HCT116 (cell line): ENCODE data around the gene GRID2. TPM values are rescaled to one million over a fixed set of nuclear protein-coding genes. Genes with fewer than 3 reads are reported as not detected.

Experiments
- ATAC-seq: fragments of 200-7000 bp; cut with Tn5 transposase; 2 replicates; pipeline ENCODE4 v1.9.1; 2020; ENCODE audit warnings: mild to moderate bottlenecking, moderate library complexity
- BruUV-seq: library from RNA; stranded (reverse); fragments of 400-500 nt; replicated peaks from 2 replicates; lab custom pipeline; 2021; lab: Mats Ljungman, UMichigan
- CTCF ChIA-PET: fragments of 300-600 bp; sonication (Branson Sonifier 250); formaldehyde crosslinking; loops from one replicate; lab custom pipeline; 2021; ENCODE audit warnings: antibody characterized with exemption; lab: Charles Lee
- POLR2A ChIA-PET: fragments of 300-600, 350-600 bp; sonication (Branson Sonifier 250); formaldehyde crosslinking; loops from one replicate; lab custom pipeline; 2021; ENCODE audit warnings: antibody characterized with exemption; lab: Charles Lee
- RAD21 ChIA-PET, 2 experiments: fragments of 300-600 bp; sonication (Branson Sonifier 250); formaldehyde crosslinking; loops; one replicate each; lab custom pipeline; 2023; ENCODE audit warnings: low total read pairs in 2 of 2; ENCODE audit not compliant: uncharacterized antibody in 2 of 2, unreplicated experiment in 2 of 2, low non-redundant PET in 1 of 2; lab: Charles Lee
- DNase-seq: peaks from one replicate; pipeline ENCODE4 v3.0.0-alpha.2; 2010; ENCODE audit warnings: low read depth, low spot score
- H2AFZ ChIP-seq: fragments of 200-600 bp; shearing (Covaris generic), sonication (generic); 2 replicates; pipeline ENCODE4 v1.6.1; 2017; ENCODE audit warnings: low read depth, mixed run types, mixed read lengths, antibody characterized with exemption, low read length; ENCODE audit not compliant: poor library complexity, severe bottlenecking
- H3K27ac ChIP-seq: 2 replicates; pipeline ENCODE4 v1.5.1; 2012; ENCODE audit warnings: low read depth, low read length
- H3K27me3 ChIP-seq: fragments of 200-600 bp; sonication (generic); 2 replicates; pipeline ENCODE4 v1.6.1; 2016; ENCODE audit warnings: mixed run types, low read length, mixed read lengths; ENCODE audit not compliant: insufficient read depth
- H3K36me3 ChIP-seq, 2 experiments: fragments of 200-500 bp in 1 of 2; fragments of 200-600 bp in 1 of 2; sonication (Bioruptor generic) in 1 of 2; sonication (generic) in 1 of 2; 2 replicates each; pipeline versions ENCODE4 v1.5.1 to v1.6.1; 2014 to 2016; ENCODE audit warnings: low read length in 2 of 2, inconsistent platforms in 1 of 2, mixed read lengths in 1 of 2, mixed run types in 1 of 2; ENCODE audit not compliant: insufficient read depth in 2 of 2, control insufficient read depth in 1 of 2
- H3K4me1 ChIP-seq, 2 experiments: fragments of 200-600 bp in 1 of 2; sonication (generic) in 1 of 2; 2 replicates each; pipeline versions ENCODE4 v1.5.1 to v1.6.1; 2012 to 2017; ENCODE audit warnings: low read length in 2 of 2, inconsistent platforms in 1 of 2, mild to moderate bottlenecking in 1 of 2, mixed read lengths in 1 of 2, mixed run types in 1 of 2, moderate library complexity in 1 of 2; ENCODE audit not compliant: insufficient read depth in 2 of 2, control insufficient read depth in 1 of 2
- H3K4me2 ChIP-seq: fragments of 200-600 bp; sonication (generic); 2 replicates; pipeline ENCODE4 v1.6.1; 2017; ENCODE audit warnings: mixed run types, low read length, mixed read lengths
- H3K4me3 ChIP-seq, 2 experiments: fragments of 200-600 bp in 1 of 2; sonication (generic) in 1 of 2; replicated peaks in 1 of 2; 2 replicates each; pipeline ENCODE4 v1.5.1; 2011 to 2016; ENCODE audit warnings: low read length in 2 of 2, control low read depth in 1 of 2, low read depth in 1 of 2, mild to moderate bottlenecking in 1 of 2, mixed read lengths in 1 of 2, mixed run types in 1 of 2
- H3K79me2 ChIP-seq: fragments of 200-600 bp; sonication (generic); 2 replicates; pipeline ENCODE4 v1.6.1; 2017; ENCODE audit warnings: mild to moderate bottlenecking, mixed run types, low read length, moderate library complexity, mixed read lengths; ENCODE audit not compliant: insufficient read depth
- H3K9ac ChIP-seq: fragments of 200-600 bp; sonication (generic); 2 replicates; pipeline ENCODE4 v1.6.1; 2016; ENCODE audit warnings: low read length, mixed read lengths
- H3K9me2 ChIP-seq: fragments of 200-600 bp; sonication (generic), shearing (Covaris generic); 2 replicates; pipeline ENCODE4 v1.6.1; 2017; ENCODE audit warnings: mixed run types, mild to moderate bottlenecking, moderate library complexity; ENCODE audit not compliant: insufficient read depth
- H3K9me3 ChIP-seq, 2 experiments: fragments of 200-500 bp in 1 of 2; fragments of 200-600 bp in 1 of 2; sonication (Bioruptor generic) in 1 of 2; sonication (generic) in 1 of 2; 2 replicates each; pipeline ENCODE4 v1.6.1; 2014 to 2017; ENCODE audit warnings: low read length in 2 of 2, mixed read lengths in 2 of 2, inconsistent platforms in 1 of 2, low read depth in 1 of 2, mild to moderate bottlenecking in 1 of 2, mixed run types in 1 of 2, moderate library complexity in 1 of 2; ENCODE audit not compliant: control insufficient read depth in 1 of 2, insufficient read depth in 1 of 2
- H4K20me1 ChIP-seq: fragments of 200-600 bp; sonication (generic), shearing (Covaris generic); 2 replicates; pipeline ENCODE4 v1.6.1; 2017; ENCODE audit warnings: mixed run types, mild to moderate bottlenecking, moderate library complexity; ENCODE audit not compliant: insufficient read depth
- FOSL1 ChIP-seq: IDR thresholded peaks from 2 replicates; pipeline ENCODE4 v1.6.1; 2012; ENCODE audit warnings: low read depth
- REST ChIP-seq: IDR thresholded peaks from 2 replicates; pipeline ENCODE4 v1.6.1; 2012; ENCODE audit warnings: low read depth
- SP1 ChIP-seq: IDR thresholded peaks from 2 replicates; pipeline ENCODE4 v1.6.1; 2012; ENCODE audit warnings: low read depth
- SRF ChIP-seq: IDR thresholded peaks from 2 replicates; pipeline ENCODE4 v1.6.1; 2012; ENCODE audit warnings: low read depth
- ZFX ChIP-seq: fragments of 450-650 bp; IDR thresholded peaks from 2 replicates; pipeline ENCODE4 v1.6.1; 2017
- intact Hi-C: fragments of 100-400 bp; cut with micrococcal nuclease; formaldehyde crosslinking; loops from 2 replicates; pipeline ENCODE4 v1.10.0; 2022
- total RNA-seq: library from RNA; stranded (reverse); gene quantifications from one replicate; pipeline ENCODE4 v1.2.1, GENCODE V29; 2021; ENCODE audit not compliant: unreplicated experiment
- TF ChIP-seq, protein P1 (sequence below): IDR thresholded peaks from 2 replicates; pipeline ENCODE4 v1.6.1; 2011; ENCODE audit warnings: mild to moderate bottlenecking, low read length, moderate library complexity; ENCODE audit not compliant: insufficient replicate concordance; ENCODE audit errors: extremely low read depth

GRID2 gene
- total RNA-seq, 1 experiment from 2014 or later, result not detected

GRCh38 chr4:93532234-93532633 lies 1228.5 kb downstream of the GRID2 start:
- POLR2A ChIA-PET, result no interaction called here
- ATAC-seq (no peak), DNase-seq (no peak)
- H3K4me1 ChIP-seq, result no peaks in the 10 kb centered on the region
- no peaks in the 10 kb centered on the region for H3K9me3 ChIP-seq
- H4K20me1 ChIP-seq, result no peaks in the 10 kb centered on the region
- H3K9ac ChIP-seq, result no peak overlapping the region
- no peaks in the 10 kb centered on the region for H3K9me2 ChIP-seq
- RAD21 ChIA-PET, result no interaction called here
- no TSS peak for BruUV-seq
- no peak overlapping the region for H3K27ac ChIP-seq
- H3K79me2 ChIP-seq, result no peaks in the 10 kb centered on the region
- H2AFZ ChIP-seq, result no peak overlapping the region
- H3K4me2 ChIP-seq, result no peak overlapping the region
- intact Hi-C loops, result no loop called here
- H3K36me3 ChIP-seq, result no peaks in the 10 kb centered on the region
- CTCF ChIA-PET, result no interaction called here
- TF ChIP-seq SP1, result no peak
- no peak for TF ChIP-seq FOSL1
- no peak for TF ChIP-seq ZFX
- H3K27me3 ChIP-seq, result no peaks in the 10 kb centered on the region
- H3K4me3 ChIP-seq, result no peak overlapping the region

GRCh38 chr4:93540562-93540961 lies 1236.8 kb downstream of the GRID2 start:
- Histone ChIP-seq H3K79me2 (no peaks in the 10 kb centered on the region), H2AFZ (no peak overlapping the region), H3K4me3 (no peak overlapping the region), H3K27ac (no peak overlapping the region), H3K27me3 (no peaks in the 10 kb centered on the region), H3K9me3 (no peaks in the 10 kb centered on the region), H3K9ac (no peak overlapping the region), H3K4me1 (no peaks in the 10 kb centered on the region), H3K4me2 (no peak overlapping the region), H4K20me1 (no peaks in the 10 kb centered on the region), H3K9me2 (no peaks in the 10 kb centered on the region), H3K36me3 (no peaks in the 10 kb centered on the region)
- TF ChIP-seq REST (no peak), ZFX (no peak), SRF (no peak)
- TF ChIP-seq, protein P1, sequence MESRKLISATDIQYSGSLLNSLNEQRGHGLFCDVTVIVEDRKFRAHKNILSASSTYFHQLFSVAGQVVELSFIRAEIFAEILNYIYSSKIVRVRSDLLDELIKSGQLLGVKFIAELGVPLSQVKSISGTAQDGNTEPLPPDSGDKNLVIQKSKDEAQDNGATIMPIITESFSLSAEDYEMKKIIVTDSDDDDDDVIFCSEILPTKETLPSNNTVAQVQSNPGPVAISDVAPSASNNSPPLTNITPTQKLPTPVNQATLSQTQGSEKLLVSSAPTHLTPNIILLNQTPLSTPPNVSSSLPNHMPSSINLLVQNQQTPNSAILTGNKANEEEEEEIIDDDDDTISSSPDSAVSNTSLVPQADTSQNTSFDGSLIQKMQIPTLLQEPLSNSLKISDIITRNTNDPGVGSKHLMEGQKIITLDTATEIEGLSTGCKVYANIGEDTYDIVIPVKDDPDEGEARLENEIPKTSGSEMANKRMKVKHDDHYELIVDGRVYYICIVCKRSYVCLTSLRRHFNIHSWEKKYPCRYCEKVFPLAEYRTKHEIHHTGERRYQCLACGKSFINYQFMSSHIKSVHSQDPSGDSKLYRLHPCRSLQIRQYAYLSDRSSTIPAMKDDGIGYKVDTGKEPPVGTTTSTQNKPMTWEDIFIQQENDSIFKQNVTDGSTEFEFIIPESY, result no peak
- CTCF ChIA-PET, result no interaction called here
- BruUV-seq, result no TSS peak
- POLR2A ChIA-PET, result no interaction called here
- DNase-seq (no peak), ATAC-seq (no peak)
- intact Hi-C loops, result no loop called here
- RAD21 ChIA-PET, result no interaction called here
